Right ventricle myocardium superior (tissue), 1 donor: ENCODE data around the gene DHX57. TPM values are rescaled to one million over a fixed set of nuclear protein-coding genes. Genes with fewer than 3 reads are reported as not detected.
"Not testable (repeated sequence)": the region's sequence is repeated elsewhere in the genome, so short reads cannot be mapped to it uniquely, and the experiment has no call there.

Experiments
- ATAC-seq: fragments of 200-7000 bp; cut with Tn5 transposase; one replicate; pipeline ENCODE4 v1.9.1; 2020; ENCODE audit warnings: mild to moderate bottlenecking; ENCODE audit not compliant: poor library complexity
- DNase-seq: peaks from one replicate; pipeline ENCODE4 v3.0.0-alpha.2; 2020
- intact Hi-C: fragments of 100-400 bp; cut with DNase I; formaldehyde crosslinking; loops from one replicate; pipeline ENCODE4 v1.11.2; 2022
- total RNA-seq: library from RNA; stranded (reverse); fragmentation: NEBNext Ultra II Directional; extraction: Animal tissue kit (Norgen Biotek cat#: 25700); gene quantifications from one replicate; pipeline ENCODE4 v1.2.1, GENCODE V29; 2021
- donor health status: DM: no; HTN: yes; CAD: no; lungs with severe emphysema.

DHX57 gene
- total RNA-seq, 1 donor from 2014 or later: 12.6 TPM

DNA sequence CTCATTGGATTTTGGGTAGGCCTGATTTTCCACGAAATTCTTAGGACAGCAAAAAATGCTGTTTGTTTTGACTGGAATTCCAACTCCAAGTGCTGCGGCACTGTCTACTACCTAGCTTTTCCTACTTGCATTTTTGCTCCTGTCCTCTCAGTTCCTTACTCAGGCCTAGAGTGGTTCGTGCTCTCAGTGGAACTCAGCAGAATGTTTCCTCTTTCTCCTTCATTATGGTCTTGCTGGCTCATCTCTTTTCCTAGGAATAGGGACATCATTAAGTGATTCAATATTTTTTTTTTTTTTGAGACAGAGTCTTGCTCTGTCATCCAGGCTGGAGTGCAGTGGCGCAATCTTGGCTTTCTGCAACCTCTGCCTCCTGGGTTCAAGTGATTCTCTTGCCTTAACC lies 59.8 kb downstream of the DHX57 start:
- intact Hi-C loops: no loop called here
- DNase-seq (no peak), ATAC-seq (peak; percentile 38)

DNA sequence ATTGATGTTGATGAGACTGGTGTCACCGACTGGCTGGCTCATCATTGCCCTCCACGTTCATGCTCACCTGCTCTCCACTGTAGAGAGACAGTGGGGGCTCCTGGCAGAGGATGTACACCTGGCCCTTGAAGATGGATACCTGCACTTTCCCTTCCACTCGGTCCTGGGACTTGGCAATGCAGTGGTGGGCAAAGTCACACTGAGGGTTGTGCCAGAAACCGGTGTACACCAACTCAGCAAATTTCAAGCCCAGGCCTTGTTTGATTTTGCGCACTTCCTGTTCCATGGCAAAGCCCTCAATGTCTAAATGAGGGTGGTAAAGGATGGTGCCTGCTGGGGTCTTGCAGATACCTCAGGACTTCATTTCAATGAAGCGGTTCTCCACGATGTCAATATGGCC lies 65.2 kb downstream of the DHX57 start:
- intact Hi-C loops: no loop called here
- no peak for DNase-seq
- no peak for ATAC-seq

DNA sequence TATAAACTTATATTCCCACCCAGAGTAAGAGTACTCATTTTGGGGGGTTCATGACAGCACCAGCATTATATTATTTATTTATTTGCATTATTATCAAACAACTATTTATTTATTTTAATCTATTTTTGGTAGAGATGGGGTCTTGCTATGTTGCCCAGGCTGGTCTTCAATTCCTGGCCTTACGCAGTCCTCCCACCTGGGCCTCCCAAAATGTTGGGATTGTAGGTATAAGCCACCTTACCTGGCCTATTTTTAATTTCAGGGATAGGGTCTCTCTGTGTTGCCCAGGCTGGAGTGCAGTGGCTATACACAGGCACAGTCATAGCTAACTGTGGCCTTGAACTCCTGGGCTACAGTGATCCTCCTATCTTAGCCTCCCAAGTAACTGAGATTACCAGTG lies 67.1 kb downstream of the DHX57 start:
- ATAC-seq (no peak), DNase-seq (no peak)
- intact Hi-C loops: no loop called here

DNA sequence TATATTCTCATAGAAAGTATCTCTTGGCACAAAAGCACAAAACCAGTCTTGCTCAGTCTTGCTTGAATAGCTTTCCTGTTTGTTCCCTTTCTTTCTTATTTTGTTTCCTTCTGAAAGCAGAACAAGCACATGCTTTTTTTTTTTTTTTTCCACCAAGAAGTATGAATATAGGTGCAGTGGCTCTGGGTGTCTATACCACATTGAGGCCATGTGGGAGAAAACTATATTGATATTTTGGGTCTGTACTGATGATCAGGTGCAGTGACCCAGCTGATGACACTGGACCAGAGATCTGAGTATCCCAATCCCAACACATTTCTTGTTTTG lies 69.0 kb downstream of the DHX57 start:
- ATAC-seq: no peak
- intact Hi-C loops: no loop called here
- no peak for DNase-seq

DNA sequence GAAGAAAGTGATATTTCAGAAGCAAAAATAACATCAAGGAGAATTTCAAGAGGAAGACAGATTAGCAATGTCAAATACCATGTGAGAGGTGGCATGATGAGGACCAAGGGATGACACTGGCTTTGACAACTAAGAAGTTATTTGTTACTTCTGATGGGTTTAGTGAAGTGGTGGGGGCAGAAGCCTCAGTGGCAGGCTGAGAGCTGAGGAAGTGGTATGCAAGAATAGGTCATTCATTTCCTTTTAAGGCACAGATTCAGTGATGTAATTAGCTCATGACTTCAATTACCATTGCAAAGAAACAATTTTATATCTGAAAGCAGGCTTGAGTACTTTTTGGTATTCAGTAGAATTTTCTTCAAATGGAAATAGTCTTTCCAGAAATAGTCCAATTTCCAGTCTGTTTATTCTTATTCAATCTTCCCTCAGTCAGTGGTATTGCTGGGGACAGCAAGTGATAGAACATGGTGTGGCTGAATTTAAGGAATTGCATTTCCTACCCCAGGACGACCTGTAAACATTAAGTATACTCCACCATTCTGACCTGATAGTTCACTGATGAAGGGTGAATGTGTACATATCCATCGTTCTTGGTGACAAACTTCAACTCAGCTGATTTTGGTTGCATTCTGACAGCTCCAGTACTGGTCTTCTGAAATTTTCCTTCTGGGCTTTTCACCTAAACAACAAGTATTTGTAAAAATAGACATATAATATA lies 69.6 kb downstream of the DHX57 start:
- DNase-seq (no peak), ATAC-seq (no peak)
- intact Hi-C loops: no loop called here

DNA sequence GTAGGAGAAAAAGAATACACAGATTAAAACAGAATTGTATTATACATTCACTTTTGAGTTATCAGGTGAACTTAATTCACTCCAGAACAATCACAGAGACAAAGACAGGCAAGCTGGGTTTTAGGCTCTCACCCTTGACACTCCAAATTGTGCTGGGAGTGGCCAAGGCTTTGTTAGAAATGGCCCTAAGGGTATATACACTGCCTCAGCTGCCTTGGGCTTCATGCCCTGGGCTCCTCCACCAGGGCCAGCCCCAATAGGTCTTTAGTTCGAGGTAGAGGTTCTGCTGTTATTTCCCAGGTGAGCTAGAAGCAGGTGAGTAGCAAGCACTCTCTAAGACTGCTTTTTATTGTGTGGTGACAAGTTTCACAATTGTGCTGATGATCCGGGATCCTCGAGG lies 77.8 kb downstream of the DHX57 start:
- intact Hi-C loops: no loop called here
- ATAC-seq (no peak), DNase-seq (no peak)

DNA sequence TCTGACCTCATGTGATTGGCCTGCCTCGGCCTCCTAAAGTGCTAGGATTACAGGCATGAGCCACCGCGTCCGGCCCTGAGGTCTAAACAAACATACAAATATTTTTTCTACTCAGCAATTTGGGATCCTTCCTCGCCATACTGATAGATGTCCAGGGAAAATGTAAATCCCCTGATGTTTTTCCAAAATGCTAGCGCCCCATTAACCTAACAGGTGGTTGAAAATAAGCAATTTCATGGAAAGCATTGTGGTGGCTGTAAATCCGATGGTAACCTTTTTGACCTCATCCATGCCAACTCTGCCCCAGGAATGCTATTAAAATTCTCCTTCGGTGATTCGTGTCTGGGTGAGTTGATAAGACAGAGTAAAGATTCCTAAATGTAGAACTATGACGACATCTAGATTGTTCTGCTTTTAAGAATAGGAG lies 78.5 kb downstream of the DHX57 start:
- intact Hi-C loops: no loop called here
- DNase-seq: no peak
- ATAC-seq: no peak

DNA sequence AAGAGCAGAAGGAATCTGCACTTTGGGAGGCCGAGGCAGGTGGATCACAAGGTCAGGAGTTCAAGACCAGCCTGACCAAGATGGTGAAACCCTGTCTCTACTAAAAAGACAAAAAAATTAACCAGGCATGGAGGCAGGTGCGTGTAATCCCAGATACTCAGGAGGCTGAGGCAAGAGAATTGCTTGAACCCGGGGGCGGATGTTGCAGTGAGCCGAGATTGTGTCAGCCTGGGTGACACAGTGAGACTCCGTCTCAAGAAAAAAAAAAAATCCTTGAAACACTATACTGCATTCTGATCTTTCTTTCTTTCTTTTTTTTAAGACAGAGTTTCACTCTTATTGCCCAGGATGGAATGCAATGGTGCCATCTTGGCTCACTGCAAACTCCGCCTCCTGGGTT lies 80.7 kb downstream of the DHX57 start:
- DNase-seq, ATAC-seq, intact Hi-C loops: not testable (repeated sequence)

DNA sequence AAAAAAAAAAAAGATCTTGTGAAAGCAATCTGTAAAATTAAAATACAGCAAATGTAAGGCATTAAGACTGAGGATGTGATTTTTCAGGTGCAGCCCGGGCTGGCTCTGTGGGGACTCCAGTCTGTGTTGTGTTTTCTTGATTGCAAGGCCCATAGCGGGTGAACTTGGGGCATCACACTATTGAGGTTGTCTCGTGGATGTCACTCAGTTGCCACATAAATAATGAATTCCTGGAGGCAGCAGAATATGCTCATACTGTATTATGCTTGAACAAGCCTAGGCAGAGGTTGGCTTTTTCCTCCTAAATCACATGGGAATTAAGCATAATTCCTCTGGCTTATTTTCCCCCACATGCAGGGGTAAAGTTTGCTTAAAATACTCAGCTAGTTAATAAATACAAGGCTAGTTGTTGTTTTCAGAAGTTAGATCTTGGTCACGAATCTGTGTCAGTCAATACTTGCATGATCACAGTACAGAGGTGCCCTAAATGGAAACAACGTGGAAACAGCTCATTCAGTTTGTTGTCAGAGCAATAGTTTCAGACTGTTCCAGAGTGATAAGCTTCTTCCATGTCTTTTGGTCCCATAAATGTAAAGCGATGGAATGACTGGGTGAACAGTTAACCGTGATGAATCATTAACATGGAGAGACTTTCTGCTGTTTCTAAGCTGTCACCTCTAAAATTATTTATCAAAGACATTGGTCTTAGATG lies 81.3 kb downstream of the DHX57 start:
- intact Hi-C loops: no loop called here
- ATAC-seq (no peak), DNase-seq (no peak)

DNA sequence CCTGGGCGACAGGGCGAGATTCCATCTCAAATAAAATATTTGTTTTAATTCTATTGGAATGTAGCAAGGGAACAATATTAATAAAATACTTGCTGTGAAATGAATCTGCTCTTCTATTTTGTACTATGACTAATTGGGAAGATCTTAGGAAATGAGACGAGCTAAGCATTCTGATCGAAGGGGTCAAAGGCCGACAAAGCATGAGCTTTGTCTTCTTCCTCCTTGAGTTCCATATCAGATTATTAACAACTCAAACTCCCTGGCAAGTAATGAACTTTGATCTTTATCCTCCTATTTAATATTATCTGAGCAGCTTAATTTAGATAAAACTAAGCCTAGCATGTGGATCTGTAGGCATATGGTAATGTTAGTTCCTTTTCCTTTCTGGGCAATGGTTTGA lies 82.2 kb downstream of the DHX57 start:
- ATAC-seq (no peak), DNase-seq (no peak)
- intact Hi-C loops: no loop called here

DNA sequence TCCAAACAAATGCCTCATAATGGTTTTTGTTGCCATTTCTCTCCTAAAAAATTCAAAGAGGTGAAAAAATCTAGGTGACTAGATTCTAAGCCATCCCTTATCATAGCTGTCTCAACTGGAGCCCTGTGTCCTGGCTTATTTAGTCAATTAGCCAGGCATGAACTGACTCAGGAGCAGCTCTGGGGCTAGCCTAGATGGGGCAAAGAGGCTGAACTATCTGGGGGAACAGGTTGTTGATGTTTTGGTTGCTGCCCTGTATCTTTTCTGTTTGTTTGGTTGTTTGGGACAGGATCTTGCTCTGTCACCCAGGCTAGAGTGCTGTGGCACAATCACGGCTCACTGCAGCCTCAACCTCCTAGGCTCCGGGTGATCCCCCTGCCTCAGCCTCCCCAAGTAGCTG lies 83.0 kb downstream of the DHX57 start:
- ATAC-seq (no peak), DNase-seq (no peak)
- intact Hi-C loops: no loop called here

DNA sequence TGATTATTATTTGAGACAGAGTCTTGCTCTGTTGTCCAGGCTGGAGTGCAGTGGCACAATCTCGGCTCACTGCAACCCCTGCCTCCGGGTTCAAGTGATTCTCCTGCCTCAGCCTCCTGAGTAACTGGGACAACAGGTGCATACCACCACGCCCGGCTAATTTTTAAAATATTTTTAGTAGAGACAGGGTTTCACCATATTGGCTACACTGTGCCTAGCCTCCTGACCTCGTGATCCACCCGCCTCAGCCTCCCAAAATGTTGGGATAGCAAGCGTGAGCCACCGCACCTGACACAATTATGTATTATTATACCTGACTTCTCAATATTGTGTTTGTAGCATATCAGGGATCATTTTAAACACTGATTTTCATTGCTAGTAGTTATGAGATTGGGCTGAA lies 83.4 kb downstream of the DHX57 start:
- DNase-seq, intact Hi-C loops, ATAC-seq: not testable (repeated sequence)

DNA sequence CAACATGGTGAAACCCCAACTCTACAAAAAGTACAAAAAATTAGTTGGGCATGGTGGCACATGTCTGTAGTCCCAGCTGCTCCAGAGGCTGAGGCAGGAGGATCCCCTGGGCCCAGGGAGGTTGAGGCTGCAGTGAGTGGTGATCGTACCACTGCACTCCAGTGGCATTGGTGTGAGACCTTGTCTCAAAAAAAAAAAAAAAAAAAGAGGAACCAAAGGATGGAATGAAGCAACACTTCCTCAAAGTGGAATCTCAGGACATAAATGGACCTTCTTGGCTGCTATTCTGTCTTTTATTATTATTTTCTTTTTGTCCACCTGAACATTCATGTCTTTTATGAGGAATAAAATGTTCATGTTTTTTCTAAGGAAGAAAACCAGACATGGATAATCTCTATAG lies 84.0 kb downstream of the DHX57 start:
- ATAC-seq: no peak
- intact Hi-C loops: no loop called here
- DNase-seq: no peak

DNA sequence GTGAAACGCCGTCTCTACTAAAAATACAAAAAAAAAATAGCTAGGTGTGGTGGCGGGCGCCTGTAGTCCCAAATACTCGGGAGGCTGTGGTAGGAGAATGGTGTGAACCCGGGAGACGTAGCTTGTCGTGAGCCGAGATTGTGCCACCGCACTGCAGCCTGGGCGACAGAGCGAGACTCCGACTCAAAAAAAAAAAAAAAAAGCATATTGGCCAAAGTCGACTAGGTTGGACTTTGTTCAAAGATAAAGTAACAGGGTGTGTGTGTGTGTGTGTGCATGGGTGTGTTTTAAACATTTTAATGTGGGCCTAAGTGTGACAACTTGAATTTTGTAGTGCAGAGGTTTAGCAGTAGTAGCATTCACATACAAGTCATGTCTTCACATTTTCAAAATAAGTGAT lies 86.0 kb downstream of the DHX57 start:
- DNase-seq (no peak), ATAC-seq (no peak)
- intact Hi-C loops: no loop called here

DNA sequence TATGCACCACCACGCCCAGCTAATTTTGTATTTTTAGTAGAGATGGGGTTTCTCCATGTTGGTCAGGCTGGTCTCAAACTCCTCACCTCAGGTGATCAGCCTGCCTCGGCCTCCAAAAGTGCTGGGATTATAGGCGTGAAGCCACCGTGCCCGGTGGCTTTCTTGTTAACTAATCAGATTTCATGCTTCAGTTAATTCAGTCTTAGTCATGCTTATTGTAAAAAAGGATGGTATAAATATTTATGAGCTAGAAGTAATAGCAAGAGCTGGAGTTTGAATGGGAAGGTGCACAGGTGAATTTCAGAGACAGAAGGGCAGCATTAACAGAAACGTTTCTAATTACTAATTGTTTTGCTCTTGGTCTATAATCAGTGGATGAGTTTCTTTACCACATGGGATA lies 87.4 kb downstream of the DHX57 start:
- intact Hi-C loops: no loop called here

DNA sequence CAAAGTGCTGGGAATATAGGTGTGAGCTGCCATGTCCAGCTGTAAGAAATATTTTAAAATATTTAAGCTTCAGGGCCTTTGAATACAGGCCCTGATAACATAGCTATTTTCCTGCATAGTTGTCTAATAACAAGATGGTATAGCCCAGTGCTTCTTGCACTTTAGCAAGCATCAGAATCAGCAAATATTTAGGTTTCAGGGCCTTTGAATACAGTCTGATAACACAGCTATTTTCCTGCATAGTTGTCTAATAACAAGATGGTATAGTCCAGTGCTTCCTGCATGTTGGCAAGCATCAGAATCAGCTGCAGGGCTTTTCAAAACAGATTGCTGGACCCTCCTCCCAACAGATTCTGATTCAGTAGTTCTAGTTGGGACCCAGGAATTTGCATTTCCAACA lies 92.1 kb downstream of the DHX57 start:
- DNase-seq: no peak
- ATAC-seq: no peak
- intact Hi-C loops: no loop called here

More for the DNA sequence above, 87.4 kb downstream of the DHX57 start:
- no peak for DNase-seq
- no peak for ATAC-seq

DNA sequence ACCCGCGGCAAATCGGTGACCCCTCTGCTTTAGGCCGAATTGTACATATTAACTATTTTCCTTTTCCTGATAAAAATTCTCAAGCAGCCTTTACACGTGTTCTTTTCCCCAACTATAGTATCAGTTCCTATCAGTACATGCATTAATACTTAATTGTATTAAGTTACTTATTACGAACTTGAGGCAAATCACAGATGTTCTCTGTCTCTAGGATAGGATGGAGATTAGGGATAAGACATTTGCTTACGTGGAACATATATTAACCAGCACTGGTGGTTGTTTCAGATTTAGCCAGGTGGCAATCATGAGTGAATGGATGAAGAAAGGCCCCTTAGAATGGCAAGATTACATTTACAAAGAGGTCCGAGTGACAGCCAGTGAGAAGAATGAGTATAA lies 97.0 kb downstream of the DHX57 start:
- no peak for ATAC-seq
- intact Hi-C loops: no loop called here
- DNase-seq: no peak

DNA sequence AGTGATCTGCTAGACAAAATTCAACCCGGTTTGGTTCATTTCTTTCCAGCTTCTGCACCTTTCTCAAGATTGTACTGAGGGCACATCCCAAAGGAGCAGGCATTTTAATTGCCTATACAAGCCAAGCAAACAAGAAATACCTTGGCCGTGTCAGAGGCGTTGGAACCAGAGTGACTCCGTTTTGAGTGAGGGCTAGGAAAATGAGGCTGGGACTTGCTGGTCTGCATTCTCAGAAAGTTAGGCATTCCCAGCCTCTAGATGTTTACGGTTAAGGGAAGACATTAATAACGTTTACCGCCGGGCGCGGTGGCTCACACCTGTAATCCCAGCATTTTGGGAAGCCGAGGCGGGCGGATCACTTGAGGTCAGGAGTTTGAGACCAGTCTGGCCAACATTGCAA lies 99.2 kb downstream of the DHX57 start:
- ATAC-seq (no peak), DNase-seq (no peak)
- intact Hi-C loops: no loop called here

DNA sequence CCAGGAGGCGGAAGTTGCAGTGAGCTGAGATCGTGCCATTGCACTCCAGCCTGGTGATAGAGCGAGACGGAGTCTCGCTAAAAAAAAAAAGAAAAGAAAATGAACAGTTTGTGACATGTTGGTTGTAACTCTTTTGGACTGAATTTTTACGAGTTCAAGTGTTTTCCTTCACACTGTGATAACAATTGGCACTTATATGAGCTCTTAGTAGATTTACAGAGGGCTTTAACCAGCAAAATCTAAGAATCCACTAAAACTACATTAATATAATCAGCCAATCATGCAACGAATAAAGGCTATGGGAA lies 99.9 kb downstream of the DHX57 start:
- DNase-seq: no peak

DNA sequence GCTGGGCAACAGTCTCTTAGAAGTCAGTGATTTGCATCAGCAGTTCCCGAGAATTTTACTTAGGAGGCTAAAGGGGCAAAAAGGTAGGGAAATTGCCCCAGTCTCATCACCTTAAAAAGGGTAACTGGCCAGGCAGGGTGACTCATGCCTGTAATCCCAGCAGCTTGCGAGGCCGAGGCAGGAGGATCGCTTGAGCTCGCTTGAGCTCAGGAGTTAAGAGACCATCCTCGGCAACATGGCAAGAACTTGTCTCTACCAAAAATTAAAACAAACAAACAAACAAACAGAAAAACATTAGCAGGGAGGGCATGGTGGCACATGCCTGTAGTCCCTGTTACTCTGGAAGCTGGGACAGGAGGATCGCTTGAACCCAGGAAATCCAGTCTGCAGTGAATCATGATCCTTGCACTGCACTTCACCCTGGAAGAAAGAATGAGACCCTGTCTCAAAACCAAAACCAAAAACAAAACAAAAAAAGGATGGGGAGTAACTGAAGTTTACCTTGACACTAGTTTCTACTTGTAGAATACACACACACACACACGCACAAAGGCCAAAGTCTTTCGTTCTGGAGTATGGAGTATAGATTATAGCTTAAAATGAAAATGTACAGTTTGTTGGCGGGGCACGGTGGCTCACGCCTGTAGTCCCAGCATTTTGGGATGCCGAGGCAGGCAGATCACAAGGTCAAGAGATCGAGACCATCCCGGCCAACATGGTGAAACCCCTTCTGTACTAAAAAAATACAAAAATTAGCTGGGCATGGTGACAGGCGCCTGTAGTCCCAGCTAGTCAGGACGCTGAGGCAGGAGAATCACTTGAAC lies 100.4 kb downstream of the DHX57 start:
- intact Hi-C loops: no loop called here
- DNase-seq (no peak), ATAC-seq (no peak)

More for the DNA sequence above, 99.9 kb downstream of the DHX57 start:
- no peak for ATAC-seq
- intact Hi-C loops: no loop called here
